Stimulated activated CD8-positive, alpha-beta memory T cell treated with anti-CD3 and anti-CD28 coated beads, Interleukin-12 subunit alpha, Interleukin-12 subunit beta, amount 100 ng/mL, for 1 hour (primary cell): ENCODE measurements around the gene POLR2J.
"Not testable (repeated sequence)": the region's sequence is repeated elsewhere in the genome, so short reads cannot be mapped to it uniquely, and the experiment has no call there.

Experiments used
- DNase-seq: peaks from one replicate; pipeline ENCODE4 v3.0.0-alpha.2; 2020; ENCODE audit warnings: low read depth

Gene POLR2J

DNA sequence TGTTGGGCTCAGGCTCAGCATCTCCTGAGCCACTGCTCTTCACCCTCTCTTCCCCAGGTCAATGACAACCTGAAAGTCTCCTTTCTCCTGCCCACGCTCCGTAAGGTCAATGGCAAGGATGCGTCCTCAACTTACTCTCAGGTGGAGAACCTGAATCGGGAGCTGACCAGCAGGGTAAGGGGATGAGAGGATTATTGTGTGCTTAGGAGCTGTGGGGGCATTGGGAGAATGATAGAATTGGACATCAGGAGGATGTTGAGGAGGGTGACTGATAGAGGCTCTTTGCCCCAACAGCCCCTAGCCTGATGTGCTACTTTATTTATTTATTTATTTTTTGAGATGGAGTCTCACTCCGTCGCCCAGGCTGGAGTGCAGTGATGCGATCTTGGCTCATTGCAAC is 12.6 kb downstream of the POLR2J start:
- no peak for DNase-seq

DNA sequence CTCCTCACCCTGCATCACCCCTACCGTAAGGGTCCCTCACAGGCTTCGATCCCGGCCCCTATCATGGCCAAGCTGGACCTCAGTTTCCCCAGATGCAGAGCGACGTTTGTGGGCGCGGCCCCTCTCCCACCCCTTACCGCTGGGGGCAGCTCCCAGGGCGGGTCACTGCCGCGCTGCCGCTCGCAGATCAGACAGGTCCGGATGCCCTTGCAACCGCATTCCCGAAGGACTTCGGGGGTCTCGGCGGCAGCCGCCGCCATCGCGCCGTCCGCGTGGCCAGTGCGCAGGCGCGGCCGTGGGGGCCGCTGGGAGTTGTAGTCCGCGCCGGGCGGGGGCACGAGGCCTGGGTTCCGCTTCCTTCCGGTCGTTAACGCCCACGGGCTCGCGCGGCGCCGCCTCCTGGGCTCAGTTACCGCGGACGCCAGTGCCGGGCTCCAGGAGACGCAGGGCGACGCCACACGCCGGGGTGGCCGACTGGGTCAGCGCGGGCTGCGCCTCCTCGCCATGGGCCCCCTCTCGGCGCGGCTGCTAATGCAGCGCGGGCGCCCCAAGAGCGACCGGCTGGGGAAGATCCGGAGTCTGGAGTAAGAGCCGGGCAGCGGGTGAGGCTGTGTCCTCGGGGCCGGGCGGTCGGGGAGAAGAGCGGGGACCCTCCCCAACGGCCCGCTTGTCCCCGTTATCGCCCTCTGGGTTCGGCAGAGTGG is 14.0 kb downstream of the POLR2J start, which contains the start of the genes ALKBH4 and LRWD1:
TSS of gene ALKBH4 (minus strand) at position 287 of the 704 bp plus-strand sequence. CDS start at position 260, 27 bp downstream.
TSS of gene LRWD1 (plus strand) at position 408 of the 704 bp plus-strand sequence. CDS start at position 505, 97 bp downstream.
- DNase-seq: peak; percentile 88

DNA sequence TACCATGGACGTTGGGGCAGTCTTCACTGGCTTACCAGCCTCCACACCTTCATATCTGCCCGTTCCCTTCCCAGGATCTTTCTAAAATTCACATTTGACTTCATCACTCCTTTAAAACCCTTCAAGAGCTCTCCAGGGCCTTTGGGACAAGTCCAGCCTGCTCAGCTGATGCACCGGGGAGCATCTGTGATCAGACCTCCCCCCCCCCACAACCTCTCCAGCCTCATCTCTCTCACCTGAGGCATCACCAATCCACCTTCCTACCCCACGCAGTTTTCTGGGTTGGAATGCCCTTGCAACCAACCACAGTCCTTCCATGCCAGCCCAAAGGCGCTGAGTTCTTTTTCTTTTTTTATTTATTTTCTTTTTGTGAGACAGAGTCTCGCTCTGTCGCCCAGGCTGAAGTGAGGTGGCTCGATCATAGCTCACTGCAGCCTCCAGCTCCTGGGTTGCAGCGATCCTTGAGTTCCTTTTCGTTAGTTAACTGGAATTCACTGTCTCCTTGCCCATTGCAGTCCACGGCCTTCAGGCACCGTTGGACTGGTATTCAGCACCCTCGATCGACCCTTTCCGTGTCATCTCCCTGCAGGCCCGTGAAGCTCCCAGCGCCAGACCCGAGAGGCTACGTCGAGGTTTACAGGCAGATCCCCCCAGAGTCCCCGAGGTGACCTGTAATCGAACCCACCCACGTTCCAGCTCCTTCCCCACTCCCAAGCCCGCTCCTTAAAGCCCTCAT is 14.7 kb downstream of the POLR2J start:
- no peak for DNase-seq

DNA sequence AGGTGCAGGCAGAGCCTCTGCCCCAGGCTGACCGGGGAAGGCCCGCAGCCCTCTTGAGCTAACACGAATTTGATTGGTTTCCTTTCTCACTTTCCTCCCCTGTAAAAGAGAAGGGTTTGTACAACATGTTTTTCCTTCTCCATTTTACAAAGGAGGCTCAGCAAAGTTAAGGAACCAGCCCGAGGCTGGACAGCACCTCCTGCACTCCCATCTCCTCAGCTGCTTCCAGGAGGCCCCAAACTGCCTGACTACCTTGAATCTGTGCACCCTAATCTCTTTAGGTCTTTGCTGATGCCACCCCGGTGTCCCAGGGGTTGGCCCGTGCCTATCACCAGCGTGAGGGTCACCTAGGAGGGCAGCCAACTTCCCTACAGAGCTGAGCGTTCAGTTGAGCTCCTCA is 18.3 kb downstream of the POLR2J start:
- DNase-seq: no peak

DNA sequence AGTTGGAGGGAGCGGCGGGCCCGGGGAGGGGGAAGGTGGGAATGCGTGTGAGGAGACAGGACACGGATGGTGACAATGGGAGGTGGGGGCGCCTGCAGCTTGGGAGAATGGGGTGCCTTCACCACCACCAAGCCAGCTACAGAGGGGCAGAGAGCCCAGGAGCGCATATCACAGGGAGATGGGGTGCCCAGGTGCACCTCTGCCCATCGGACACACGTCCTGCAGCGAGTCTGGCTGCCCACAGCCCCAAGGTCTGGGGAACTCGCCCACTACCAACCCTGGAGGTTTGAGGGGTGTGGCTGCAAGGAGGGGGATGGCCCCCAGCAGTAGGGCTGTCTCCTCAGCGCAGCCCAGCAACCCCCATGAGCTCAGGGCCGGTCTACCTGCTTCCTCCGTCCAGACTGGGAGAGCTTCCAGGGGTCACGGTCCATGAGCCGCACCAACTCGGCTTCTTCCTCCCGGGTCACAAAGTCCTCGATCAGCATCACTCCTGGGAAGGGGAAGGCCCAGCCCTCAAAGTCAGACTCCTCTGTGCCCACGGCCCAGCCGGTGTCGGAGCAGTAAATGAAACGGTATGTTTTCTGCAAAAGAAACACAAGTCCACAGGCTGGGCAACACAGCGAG is 19.4 kb downstream of the POLR2J start:
- DNase-seq: no peak

DNA sequence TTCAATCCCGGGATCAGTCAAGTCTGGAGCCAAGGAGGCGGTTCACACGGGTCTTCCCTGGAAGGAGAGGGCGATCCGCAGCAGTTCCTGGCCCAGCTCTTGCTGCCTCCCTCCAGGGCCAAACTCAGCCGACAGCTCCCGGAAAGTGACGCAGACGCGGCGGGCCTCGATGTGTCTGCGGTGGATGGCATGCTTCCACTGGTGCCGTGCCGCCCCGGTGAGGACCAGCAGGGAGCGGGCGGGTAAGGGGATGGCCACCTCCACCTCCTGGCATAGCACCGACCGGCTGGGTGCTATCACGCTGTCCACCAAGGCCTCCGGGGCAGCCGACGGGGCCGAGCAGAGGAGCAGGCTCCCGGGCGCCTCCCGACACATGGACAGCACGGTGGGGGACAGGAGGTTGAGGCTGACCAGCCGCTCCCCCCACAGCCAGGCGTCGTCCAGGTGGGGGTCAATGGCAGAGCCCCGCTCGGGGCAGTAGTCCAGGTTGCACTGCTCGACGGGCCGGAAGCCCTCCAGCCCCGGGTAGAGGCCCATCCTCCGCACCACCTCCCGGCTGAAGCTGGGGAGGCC is 21.3 kb downstream of the POLR2J start:
- DNase-seq: no peak

DNA sequence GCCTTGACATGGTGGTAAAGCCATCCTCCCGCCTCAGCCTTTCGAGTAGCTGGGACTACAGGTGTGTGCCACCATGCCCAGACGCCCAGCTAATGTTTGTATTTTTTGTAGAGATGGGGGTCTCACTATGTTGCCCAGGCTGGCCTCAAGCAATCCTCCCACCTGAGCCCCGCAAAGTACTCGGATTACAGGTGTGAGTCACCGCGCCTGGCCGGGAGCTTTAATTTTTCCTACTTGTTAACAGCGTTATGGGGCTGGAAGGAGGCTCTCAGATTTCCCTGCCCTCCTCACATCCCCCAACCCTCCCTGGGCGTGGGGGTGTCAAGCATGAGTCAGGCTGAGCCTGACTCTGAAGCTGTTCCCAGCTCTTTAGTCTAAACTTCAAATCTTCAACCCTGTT is 22.4 kb downstream of the POLR2J start:
- DNase-seq: no peak

DNA sequence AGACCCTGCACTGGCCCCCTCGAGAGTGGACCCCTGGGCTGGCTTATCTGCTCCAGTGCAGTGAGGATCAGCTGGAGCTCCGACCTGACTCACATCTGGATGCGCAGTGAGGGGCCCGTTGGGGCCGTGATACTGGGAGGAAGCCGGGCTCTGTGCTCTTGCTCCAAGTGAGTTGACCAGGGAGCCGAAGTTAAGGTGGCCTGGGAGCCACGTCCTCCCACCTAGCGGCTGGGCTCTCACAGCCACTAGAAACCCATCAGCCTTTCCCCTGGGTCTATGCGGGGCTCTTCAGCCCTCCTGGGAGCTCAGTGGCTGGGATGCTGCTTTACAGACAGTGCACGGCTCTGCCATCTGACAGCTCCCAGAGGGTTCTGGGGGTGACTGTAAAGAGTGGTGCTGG is 23.1 kb downstream of the POLR2J start:
- no peak for DNase-seq

DNA sequence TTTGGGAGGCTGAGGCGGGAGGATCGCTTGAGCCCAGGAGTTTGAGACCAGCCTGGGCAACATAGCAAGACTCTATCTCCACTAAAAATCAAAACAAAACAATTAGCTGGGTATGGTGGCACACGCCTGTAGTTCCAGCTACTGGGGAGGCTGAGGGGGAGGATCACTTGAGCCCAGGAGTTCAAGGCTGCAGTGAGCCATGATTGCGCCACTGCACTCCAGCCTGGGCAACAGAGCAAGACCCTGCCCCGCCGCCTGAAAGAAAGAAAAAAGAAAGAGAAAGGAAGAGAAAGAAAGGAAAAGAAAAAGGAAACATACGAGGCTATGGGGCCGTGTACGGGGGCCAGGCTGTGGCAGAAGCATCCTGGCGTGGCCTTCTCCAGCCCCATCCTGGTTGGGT is 23.8 kb downstream of the POLR2J start:
- DNase-seq: not testable (repeated sequence)

DNA sequence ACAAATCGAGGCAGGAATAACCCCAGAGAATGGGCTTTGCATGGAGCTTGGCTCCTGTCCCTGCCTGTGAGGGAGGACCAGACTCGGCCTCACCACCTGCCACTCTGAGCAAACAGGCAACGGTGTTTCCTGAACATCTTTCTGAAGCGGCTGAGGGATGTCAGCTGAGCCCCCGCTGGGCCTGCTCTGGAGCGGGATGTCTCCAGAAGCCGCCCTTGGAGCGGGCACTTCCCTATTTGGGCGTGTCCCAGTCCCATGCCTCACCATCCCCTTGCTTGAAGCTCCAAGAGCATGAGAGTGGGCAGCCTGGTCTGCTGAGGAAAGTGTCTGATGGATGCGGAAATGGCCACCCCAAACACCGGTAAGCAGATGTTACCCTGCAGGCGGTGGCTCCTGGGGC is 24.3 kb downstream of the POLR2J start:
- no peak for DNase-seq

DNA sequence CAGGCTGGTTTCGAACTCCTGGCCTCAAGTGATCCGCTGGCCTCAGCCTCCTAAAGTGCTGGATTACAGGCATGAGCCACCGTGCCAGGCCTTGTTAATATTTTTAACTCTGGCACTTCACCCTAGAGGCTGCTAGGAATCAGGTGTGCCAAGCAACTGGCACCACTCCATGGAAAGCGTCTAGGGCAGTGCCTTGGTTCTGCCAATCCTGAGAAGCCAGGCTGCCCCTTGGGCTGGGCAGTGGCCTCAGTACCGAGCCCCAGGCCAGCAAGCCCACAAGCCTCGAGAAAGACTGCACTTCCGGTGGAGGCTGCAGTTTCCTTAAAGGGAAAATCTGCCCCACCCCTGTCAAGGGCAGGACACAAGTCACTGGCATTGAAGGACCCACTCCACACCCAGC is 25.4 kb downstream of the POLR2J start:
- DNase-seq: no peak

DNA sequence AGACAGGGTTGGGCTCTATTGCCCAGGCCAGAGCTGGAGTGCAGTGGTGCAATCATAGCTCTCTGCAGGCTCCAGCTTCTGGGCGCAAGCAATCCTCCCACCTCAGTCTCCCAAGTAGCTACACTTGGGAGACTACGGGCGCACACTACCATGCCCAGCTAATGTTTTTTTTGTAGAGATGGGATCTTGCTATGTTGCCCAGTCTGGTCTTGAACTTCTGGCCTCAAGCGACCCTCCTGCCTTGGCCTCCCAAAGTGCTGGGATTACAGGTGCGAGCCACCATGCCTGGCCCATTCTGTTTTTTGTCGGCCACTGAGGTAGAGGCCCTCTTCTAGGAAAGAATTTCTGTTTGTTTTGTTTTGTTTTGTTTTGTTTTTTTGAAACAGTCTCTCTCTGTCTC is 26.3 kb downstream of the POLR2J start:
- no peak for DNase-seq

DNA sequence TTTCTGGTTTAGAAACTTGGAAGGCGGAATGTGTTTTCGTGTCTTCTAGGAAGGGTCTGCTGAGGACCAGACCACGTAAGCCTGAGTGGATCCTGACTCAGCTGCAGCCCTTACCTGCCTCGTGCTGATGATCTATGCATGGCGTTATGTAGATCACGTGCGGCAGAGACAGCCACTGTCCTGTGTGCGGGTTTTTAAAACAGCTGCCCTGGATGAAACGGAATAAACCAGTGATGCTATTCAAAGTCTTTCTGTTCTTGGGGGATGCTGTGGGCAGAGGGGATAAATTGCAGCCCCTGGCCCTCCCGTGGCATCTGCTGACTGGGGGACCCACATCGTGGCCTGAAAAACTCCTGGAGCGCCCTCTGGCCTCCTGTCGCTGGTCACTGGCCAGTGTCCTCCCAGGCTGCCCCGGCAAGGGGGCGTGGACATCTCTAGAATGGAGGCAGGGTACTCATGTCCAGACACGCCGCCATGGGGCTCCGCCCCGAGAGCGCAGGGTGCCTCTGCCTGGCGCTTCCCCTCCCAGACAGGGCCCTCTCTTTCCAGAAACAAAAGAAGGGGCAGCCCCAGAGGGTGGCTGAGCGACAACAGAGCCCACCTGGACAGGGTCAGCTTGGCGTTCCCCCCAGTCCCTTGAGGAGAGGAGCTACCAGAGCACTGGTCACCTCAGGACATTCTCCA is 27.2 kb downstream of the POLR2J start:
- DNase-seq: no peak

DNA sequence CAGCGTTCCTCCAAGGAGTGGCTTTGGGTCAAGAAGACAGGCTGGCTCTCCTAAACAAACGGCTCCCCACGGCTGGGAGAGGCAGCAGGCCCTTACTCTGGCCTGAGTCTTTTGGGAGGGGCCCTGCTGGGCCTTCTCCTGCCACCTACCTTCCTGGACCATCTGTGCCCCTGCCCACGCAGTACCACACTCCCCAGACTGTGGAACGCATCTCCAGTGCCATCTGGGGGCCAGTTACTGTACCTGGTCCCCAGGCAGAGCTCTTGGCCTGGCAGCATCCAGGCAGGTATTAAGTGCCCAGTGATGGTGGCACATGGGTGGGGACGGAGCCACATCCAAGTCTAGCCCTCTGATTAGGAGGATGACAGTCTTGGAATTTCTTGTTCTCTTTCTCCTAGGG is 28.5 kb downstream of the POLR2J start:
- DNase-seq: peak; percentile 35

DNA sequence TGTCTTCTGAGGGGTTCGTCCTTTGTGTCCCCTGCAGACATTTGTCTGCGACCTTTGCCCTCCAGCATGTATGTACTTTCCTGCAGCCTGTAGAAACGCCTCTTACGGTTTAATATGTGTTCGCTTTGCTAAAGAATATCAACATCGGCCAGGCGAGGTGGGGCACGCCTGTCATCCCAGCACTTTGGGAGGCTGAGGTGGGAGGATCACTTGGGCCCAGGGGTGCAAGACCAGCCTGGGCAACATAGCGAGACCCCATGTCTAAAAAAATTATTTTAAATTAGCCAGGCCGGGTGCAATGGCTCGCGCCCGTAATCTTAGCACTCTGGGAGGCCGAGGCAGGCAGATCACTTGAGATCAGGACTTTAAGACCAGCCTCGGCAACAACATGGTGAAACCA is 29.6 kb downstream of the POLR2J start:
- no peak for DNase-seq

DNA sequence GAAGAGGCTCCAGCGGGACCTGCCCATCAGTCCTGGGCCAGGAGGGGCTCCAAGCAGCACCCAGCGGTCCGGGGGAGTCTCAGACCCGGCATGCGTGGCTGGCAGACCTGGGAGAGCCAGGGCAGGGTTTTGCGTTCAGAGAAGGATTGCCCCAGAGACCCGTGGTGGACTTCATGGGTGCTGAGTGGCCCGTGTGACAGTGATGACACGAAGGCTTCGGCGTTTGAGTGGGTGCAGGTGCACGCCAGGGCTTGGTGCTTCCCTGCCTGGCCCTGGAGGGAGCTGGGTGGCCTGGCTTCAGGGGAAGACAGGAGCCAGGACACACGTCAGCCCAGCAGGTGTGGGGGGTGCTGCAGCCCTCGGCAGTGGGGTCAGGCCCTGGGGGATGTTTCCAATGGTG is 31.4 kb downstream of the POLR2J start:
- DNase-seq: no peak

DNA sequence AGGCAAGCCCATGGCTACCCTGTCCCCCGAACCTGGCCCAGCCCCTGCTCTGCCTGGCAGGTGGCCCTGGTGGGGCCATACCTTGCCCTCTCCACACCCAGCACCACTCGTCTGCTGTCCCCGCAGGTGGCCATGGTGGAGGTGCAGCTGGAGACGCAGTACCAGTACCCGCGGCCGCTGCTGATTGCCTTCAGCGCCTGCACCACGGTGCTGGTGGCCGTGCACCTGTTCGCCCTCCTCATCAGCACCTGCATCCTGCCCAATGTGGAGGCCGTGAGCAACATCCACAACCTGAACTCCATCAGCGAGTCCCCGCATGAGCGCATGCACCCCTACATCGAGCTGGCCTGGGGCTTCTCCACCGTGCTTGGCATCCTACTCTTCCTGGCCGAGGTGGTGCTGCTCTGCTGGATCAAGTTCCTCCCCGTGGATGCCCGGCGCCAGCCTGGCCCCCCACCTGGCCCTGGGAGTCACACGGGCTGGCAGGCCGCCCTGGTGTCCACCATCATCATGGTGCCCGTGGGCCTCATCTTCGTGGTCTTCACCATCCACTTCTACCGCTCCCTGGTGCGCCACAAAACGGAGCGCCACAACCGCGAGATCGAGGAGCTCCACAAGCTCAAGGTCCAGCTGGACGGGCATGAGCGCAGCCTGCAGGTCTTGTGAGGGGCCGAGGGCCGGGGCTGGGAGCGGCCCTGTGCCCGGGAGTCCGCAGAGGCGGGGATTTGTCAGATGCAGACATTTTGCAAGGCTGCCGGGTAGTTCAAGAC is 32.1 kb downstream of the POLR2J start:
- DNase-seq: no peak

DNA sequence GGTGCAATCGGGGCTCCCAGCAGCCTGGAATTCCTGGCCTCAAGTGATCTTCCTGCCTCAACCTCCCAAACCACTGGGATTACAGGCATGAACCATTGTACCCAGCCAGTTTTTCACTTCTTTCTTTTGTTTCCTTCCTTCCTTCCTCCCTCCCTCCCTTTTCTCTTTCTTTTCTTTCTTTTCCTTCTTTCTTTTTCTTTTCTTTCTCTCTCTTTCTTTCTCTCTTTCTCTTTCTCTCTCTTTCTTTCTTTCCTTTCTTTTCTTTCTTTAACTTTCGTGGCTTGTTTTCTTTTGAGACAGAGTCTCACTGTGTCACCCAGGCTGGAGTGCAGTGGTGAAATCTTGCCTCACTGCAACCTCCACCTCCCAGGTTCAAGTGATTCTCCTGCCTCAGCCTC is 33.0 kb downstream of the POLR2J start:
- no peak for DNase-seq

DNA sequence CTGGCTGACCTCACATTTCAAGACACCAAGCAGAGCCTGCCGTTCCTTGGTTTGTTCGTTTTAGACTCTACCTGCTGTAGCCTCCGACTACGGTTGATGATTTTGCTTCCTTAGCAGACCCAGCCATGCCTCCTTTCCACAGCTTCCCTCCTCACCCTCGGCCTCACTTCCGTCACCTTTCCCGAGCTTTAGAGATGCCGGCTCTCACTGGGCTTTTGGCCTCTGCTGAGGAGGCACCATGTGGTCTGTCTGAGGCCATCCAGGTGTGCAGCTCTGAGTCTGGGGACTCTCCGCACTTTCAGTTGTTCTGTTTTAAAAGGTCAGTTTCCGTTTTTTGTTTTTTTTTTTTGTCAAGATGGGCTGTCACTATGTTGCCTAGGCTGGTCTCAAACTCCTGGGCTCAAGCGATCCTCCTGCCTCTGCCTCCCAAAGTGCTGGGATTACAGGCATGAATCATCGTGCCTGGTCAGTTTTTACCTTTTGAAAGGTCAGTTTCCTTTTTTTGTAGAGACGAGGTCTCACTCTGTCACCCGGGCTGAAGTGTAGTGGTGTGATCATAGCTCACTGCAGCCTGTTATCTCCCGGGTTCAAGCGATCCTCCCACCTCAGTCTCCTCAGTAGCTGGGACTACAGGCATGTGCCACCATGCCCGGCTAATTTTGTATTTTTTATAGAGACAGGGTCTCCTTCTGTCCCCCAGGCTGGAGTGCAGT is 33.6 kb downstream of the POLR2J start:
- no peak for DNase-seq

DNA sequence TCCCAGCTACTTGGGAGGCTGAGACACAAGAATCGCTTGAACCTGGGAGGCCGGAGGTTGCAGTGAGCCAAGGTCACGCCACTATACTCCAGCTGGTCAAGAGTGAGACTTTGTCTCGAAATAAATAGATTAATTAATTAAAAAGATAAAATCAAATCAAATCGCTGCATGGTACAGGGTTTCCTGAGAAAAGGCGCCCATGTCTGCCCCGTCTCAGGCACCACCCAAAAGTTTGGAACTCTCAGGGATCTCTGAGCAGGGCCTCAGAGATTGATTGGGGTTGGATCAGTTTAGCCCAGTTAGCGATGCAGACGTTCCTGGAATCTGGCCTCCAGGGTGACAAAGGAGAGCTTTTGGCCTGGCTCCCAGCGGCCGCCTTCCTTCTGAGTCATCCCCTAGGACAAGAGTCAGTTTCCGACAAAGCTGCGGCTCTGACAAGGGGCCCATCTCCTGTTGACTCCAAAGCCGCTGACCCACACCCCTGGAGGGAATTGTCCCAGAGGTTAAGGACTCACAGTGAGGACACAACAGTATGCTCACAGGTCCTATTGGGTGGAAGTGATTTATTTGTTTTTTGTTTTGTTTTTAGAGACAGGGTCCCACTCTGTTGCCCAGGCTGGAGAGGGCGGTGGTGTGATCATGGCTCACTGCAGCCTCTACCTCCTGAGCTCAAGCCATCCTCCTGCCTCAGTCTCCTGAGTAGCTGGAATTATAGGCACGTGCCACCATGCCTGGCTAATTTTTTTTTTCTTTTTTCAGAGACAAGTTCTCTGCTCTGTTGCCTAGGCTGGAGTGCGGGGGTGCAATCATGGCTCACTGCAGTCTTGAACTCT is 38.5 kb downstream of the POLR2J start:
- no peak for DNase-seq
